LHCN-M2 (cell line): ENCODE data around the gene BRINP2. TPM values are rescaled to one million over a fixed set of nuclear protein-coding genes. Genes with fewer than 3 reads are reported as not detected.

ENCODE experiments used
- DNase-seq: peaks from one replicate; pipeline ENCODE4 v3.0.0-alpha.2; 2012; ENCODE audit warnings: low read depth
- total RNA-seq: library from RNA; depleted of rRNA; stranded (reverse); fragments of >200 nt; gene quantifications from 2 replicates; pipeline ENCODE4 v1.2.3, GENCODE V29; 2014

The BRINP2 gene
- total RNA-seq, 1 experiment from 2014 or later: 0.46 TPM

- DNase-seq: no peak
Observed at GRCh38 chr1:177165069-177165439, 5.7 kb upstream of the BRINP2 start.

GRCh38 chr1:177171536-177172123, 872 bp downstream of the BRINP2 start:
- no peak for DNase-seq

GRCh38 chr1:177172272-177172671, 1.5 kb downstream of the BRINP2 start:
- no peak for DNase-seq

GRCh38 chr1:177172866-177173265, 2.1 kb downstream of the BRINP2 start:
- peak; percentile 8 for DNase-seq

- DNase-seq: no peak
Observed at GRCh38 chr1:177173976-177174375, 3.2 kb downstream of the BRINP2 start.

- DNase-seq: no peak
Observed at GRCh38 chr1:177174921-177175634, 4.3 kb downstream of the BRINP2 start.

GRCh38 chr1:177181280-177181630, 10.5 kb downstream of the BRINP2 start:
- DNase-seq: no peak

- peak; percentile 56 for DNase-seq
Observed at GRCh38 chr1:177181631-177182291, 11.0 kb downstream of the BRINP2 start.

GRCh38 chr1:177183836-177184235, 13.1 kb downstream of the BRINP2 start:
- DNase-seq: no peak

GRCh38 chr1:177185209-177185608, 14.5 kb downstream of the BRINP2 start:
- no peak for DNase-seq

GRCh38 chr1:177186639-177187038, 15.9 kb downstream of the BRINP2 start:
- no peak for DNase-seq

GRCh38 chr1:177190308-177190970, 19.7 kb downstream of the BRINP2 start:
- peak; percentile 14 for DNase-seq

GRCh38 chr1:177198243-177198642, 27.5 kb downstream of the BRINP2 start:
- DNase-seq: no peak

- DNase-seq: no peak
Observed at GRCh38 chr1:177200290-177200689, 29.5 kb downstream of the BRINP2 start.

GRCh38 chr1:177206831-177207355, 36.1 kb downstream of the BRINP2 start:
- no peak for DNase-seq

GRCh38 chr1:177208920-177209319, 38.2 kb downstream of the BRINP2 start:
- DNase-seq: no peak

- DNase-seq: peak; percentile 100
Observed at GRCh38 chr1:177209357-177209756, 38.6 kb downstream of the BRINP2 start.

GRCh38 chr1:177210071-177210470, 39.3 kb downstream of the BRINP2 start:
- no peak for DNase-seq

GRCh38 chr1:177211231-177211630, 40.5 kb downstream of the BRINP2 start:
- peak; percentile 71 for DNase-seq

- DNase-seq: no peak
Observed at GRCh38 chr1:177216587-177217202, 45.9 kb downstream of the BRINP2 start.

GRCh38 chr1:177219554-177220458, 49.0 kb downstream of the BRINP2 start:
- DNase-seq: peak; percentile 92
